ENCODE measurements around the gene PARP1. TPM values are rescaled to one million over a fixed set of nuclear protein-coding genes. Genes with fewer than 3 reads are reported as not detected.
A peak's percentile ranks its signal among the peaks of the same experiment; 100 is the strongest.

PARP1 gene
- total RNA-seq, result 10 to 100 TPM; 62.0 to 81.5 (median 77.0) TPM
- total RNA-seq (2013), result 105 TPM

- no peaks in the 10 kb centered on the region for H3K36me3 ChIP-seq (ENCODE audit: control insufficient read depth, insufficient read depth, low read length)
- H3K9me3 Mint-ChIP-seq, result no peaks in the 10 kb centered on the region
- H3K27me3 Mint-ChIP-seq (ENCODE audit: low read depth in 2 of 2), result no peaks in the 10 kb centered on the region
- DNase-seq, result peak; percentile 88 to 93
- H3K27me3 ChIP-seq (ENCODE audit: control insufficient read depth, insufficient read depth, low read length), result no peaks in the 10 kb centered on the region
- peak within 1 kb of the TSS; percentile 72 for H3K27ac ChIP-seq (ENCODE audit: low read length)
- no peaks in the 10 kb centered on the region for H3K9me3 ChIP-seq (ENCODE audit: control insufficient read depth, insufficient read depth, low read length)
- intact Hi-C loops (cut with micrococcal nuclease), result loop anchor here (5.0 to 10.0 kb wide), 3 partner anchors 223 to 530 kb away; partner anchors contain the start of gene ACBD3
- under 1% methylated on average over 90 of the region's 90 CpGs for WGBS (ENCODE audit: insufficient coverage)
- peaks cover 48% of the 10 kb centered on the region for H3K4me1 ChIP-seq (ENCODE audit: control insufficient read depth, insufficient read depth, low read length)
- peaks cover 51 to 54% of the 10 kb centered on the region in 2 donors for H3K4me1 Mint-ChIP-seq
- peak within 1 kb of the TSS; percentile 92 to 95 for H3K27ac Mint-ChIP-seq
- peak within 1 kb of the TSS; percentile 80 for H3K4me3 ChIP-seq (ENCODE audit: low read length)
- H3K36me3 Mint-ChIP-seq, result no peaks in the 10 kb centered on the region
- peak within 1 kb of the TSS; percentile 97 for H3K4me3 Mint-ChIP-seq
- peak; percentile 90 to 95 (median 90) for ATAC-seq
- TF ChIP-seq CTCF (IDR thresholded peaks at IDR 0.05), result peak; percentile 79
Observed at GRCh38 chr1:226407497-226408284, at the start of gene PARP1. Gene PARP1, minus strand, starts transcription at chr1:226408093. Its CDS starts 164 bp downstream, at chr1:226407929.

- Histone ChIP-seq H3K27me3 (ENCODE audit: control insufficient read depth, insufficient read depth, low read length) (no peaks in the 10 kb centered on the region), H3K4me3 (ENCODE audit: low read length) (no peak overlapping the region), H3K36me3 (ENCODE audit: control insufficient read depth, insufficient read depth, low read length) (no peaks in the 10 kb centered on the region), H3K4me1 (ENCODE audit: control insufficient read depth, insufficient read depth, low read length) (peaks cover 9% of the 10 kb centered on the region), H3K27ac (ENCODE audit: low read length) (no peak overlapping the region), H3K9me3 (ENCODE audit: control insufficient read depth, insufficient read depth, low read length) (no peaks in the 10 kb centered on the region)
- peaks cover 10 to 11% of the 10 kb centered on the region in 2 donors for H3K4me1 Mint-ChIP-seq
- DNase-seq (peak in 1 of 2 donors; percentile 74), ATAC-seq (peak; percentile 80 to 94 (median 82))
- H3K36me3 Mint-ChIP-seq, result no peaks in the 10 kb centered on the region
- peaks cover 2 to 7% of the 10 kb centered on the region in 2 donors for H3K27me3 Mint-ChIP-seq (ENCODE audit: low read depth in 2 of 2)
- peak overlapping the region; percentile 35 for H3K4me3 Mint-ChIP-seq
- H3K9me3 Mint-ChIP-seq, result no peaks in the 10 kb centered on the region
- peak overlapping the region in 1 of 2 donors; percentile 68 for H3K27ac Mint-ChIP-seq
- intact Hi-C loops (cut with micrococcal nuclease), result no loop called here
- WGBS (ENCODE audit: insufficient coverage), result 45% methylated on average over 13 of the region's 14 CpGs
- peak; percentile 28 for TF ChIP-seq CTCF (IDR thresholded peaks at IDR 0.05)
Observed at GRCh38 chr1:226457307-226457712, 49.4 kb upstream of the PARP1 start.

- H3K36me3 Mint-ChIP-seq, result no peaks in the 10 kb centered on the region
- Histone ChIP-seq H3K27ac (ENCODE audit: low read length) (no peak overlapping the region), H3K4me1 (ENCODE audit: control insufficient read depth, insufficient read depth, low read length) (peaks cover 9% of the 10 kb centered on the region), H3K4me3 (ENCODE audit: low read length) (no peak overlapping the region), H3K9me3 (ENCODE audit: control insufficient read depth, insufficient read depth, low read length) (no peaks in the 10 kb centered on the region), H3K36me3 (ENCODE audit: control insufficient read depth, insufficient read depth, low read length) (no peaks in the 10 kb centered on the region), H3K27me3 (ENCODE audit: control insufficient read depth, insufficient read depth, low read length) (no peaks in the 10 kb centered on the region)
- peaks cover 10 to 11% of the 10 kb centered on the region in 2 donors for H3K4me1 Mint-ChIP-seq
- DNase-seq, result no peak
- intact Hi-C loops (cut with micrococcal nuclease), result no loop called here
- peaks cover 2 to 9% of the 10 kb centered on the region in 2 donors for H3K27me3 Mint-ChIP-seq (ENCODE audit: low read depth in 2 of 2)
- no peaks in the 10 kb centered on the region for H3K9me3 Mint-ChIP-seq
- no peak for ATAC-seq
- TF ChIP-seq CTCF (IDR thresholded peaks at IDR 0.05), result no peak
- no peak overlapping the region for H3K27ac Mint-ChIP-seq
- 85% methylated on average over 10 of the region's 10 CpGs for WGBS (ENCODE audit: insufficient coverage)
- H3K4me3 Mint-ChIP-seq, result no peak overlapping the region
Observed at GRCh38 chr1:226455843-226456242, 48.0 kb upstream of the PARP1 start.
